WTC11 (cell line): ENCODE results near the gene GNAO1. TPM values are rescaled to one million over a fixed set of nuclear protein-coding genes. Genes with fewer than 3 reads are reported as not detected.

Experiments
- ATAC-seq: fragments of 200-7000 bp; cut with Tn5 transposase; 2 replicates; pipeline ENCODE4 v1.10.0; 2021; ENCODE audit warnings: mild to moderate bottlenecking, moderate library complexity
- CTCF ChIA-PET: fragments of 300-600 bp; sonication (Branson Sonifier 250); formaldehyde crosslinking; loops from one replicate; lab custom pipeline; 2021; ENCODE audit warnings: antibody characterized with exemption; lab: Charles Lee
- POLR2A ChIA-PET: fragments of 350-600 bp; sonication (Branson Sonifier 250); formaldehyde crosslinking; loops from one replicate; lab custom pipeline; 2021; ENCODE audit warnings: antibody characterized with exemption; lab: Charles Lee
- DNase-seq: peaks from one replicate; pipeline ENCODE4 v3.0.0; 2021; ENCODE audit warnings: low spot score
- H3K27ac Mint-ChIP-seq: 2 replicates; pipeline ENCODE4 v1.8.0; 2021; ENCODE audit warnings: mixed read lengths
- H3K27me3 Mint-ChIP-seq: 2 replicates; pipeline ENCODE4 v1.8.0; 2021; ENCODE audit warnings: low read depth, mild to moderate bottlenecking, moderate library complexity, mixed read lengths
- H3K36me3 Mint-ChIP-seq: 2 replicates; pipeline ENCODE4 v1.8.0; 2021; ENCODE audit warnings: mixed read lengths
- H3K4me1 Mint-ChIP-seq: 2 replicates; pipeline ENCODE4 v1.8.0; 2022; ENCODE audit warnings: mixed read lengths
- H3K4me3 Mint-ChIP-seq: 2 replicates; pipeline ENCODE4 v1.8.0; 2021; ENCODE audit warnings: mild to moderate bottlenecking, moderate library complexity, mixed read lengths
- H3K9me3 Mint-ChIP-seq: 2 replicates; pipeline ENCODE4 v1.8.0; 2021; ENCODE audit warnings: mixed read lengths
- AR ChIP-seq: fragments of 250-450 bp; sonication (Bioruptor Pico); IDR thresholded peaks from 2 replicates; pipeline ENCODE4 v1.9.0; 2021; ENCODE audit warnings: mild to moderate bottlenecking
- ATF6 ChIP-seq: sonication (generic); formaldehyde crosslinking; IDR thresholded peaks from 2 replicates; pipeline ENCODE4 v1.8.1; 2023; ENCODE audit warnings: mild to moderate bottlenecking, missing genetic modification reagents
- CREM ChIP-seq: sonication (generic); formaldehyde crosslinking; IDR thresholded peaks from 2 replicates; pipeline ENCODE4 v1.8.1; 2022; ENCODE audit warnings: mild to moderate bottlenecking, missing genetic modification reagents, moderate library complexity
- FOXK1 ChIP-seq: sonication (generic); formaldehyde crosslinking; IDR thresholded peaks from 2 replicates; pipeline ENCODE4 v1.8.0; 2022; ENCODE audit warnings: mild to moderate bottlenecking, moderate library complexity, missing genetic modification reagents
- FOXP4 ChIP-seq: sonication (generic); formaldehyde crosslinking; IDR thresholded peaks from 2 replicates; pipeline ENCODE4 v1.8.0; 2022; ENCODE audit warnings: mild to moderate bottlenecking, missing genetic modification reagents
- MAX ChIP-seq: sonication (generic); formaldehyde crosslinking; IDR thresholded peaks from 2 replicates; pipeline ENCODE4 v1.8.0; 2022; ENCODE audit warnings: mild to moderate bottlenecking, missing genetic modification reagents
- STAT6 ChIP-seq: sonication (generic); formaldehyde crosslinking; conservative IDR thresholded peaks from 2 replicates; pipeline ENCODE4 v1.8.1; 2023; ENCODE audit warnings: mild to moderate bottlenecking, low read depth, missing genetic modification reagents, moderate library complexity
- TEAD4 ChIP-seq: sonication (generic); formaldehyde crosslinking; IDR thresholded peaks from 2 replicates; pipeline ENCODE4 v1.8.0; 2022; ENCODE audit warnings: mild to moderate bottlenecking, missing genetic modification reagents
- ZBTB21 ChIP-seq: sonication (generic); formaldehyde crosslinking; IDR thresholded peaks from 2 replicates; pipeline ENCODE4 v1.8.1; 2023; ENCODE audit warnings: mild to moderate bottlenecking, missing genetic modification reagents, borderline replicate concordance
- ZMAT4 ChIP-seq: fragments of 250-450 bp; sonication (Bioruptor Pico); IDR thresholded peaks from 2 replicates; pipeline ENCODE4 v1.9.0; 2021; ENCODE audit warnings: mild to moderate bottlenecking
- ZNF138 ChIP-seq: sonication (generic); formaldehyde crosslinking; conservative IDR thresholded peaks from 2 replicates; pipeline ENCODE4 v1.8.1; 2022; ENCODE audit warnings: mild to moderate bottlenecking, moderate library complexity, missing genetic modification reagents
- ZNF396 ChIP-seq: fragments of 250-450 bp; sonication (Bioruptor Pico); IDR thresholded peaks from 2 replicates; pipeline ENCODE4 v1.8.0; 2021; ENCODE audit warnings: mild to moderate bottlenecking, moderate library complexity, borderline replicate concordance
- total RNA-seq: library from RNA; stranded (reverse); gene quantifications from 3 replicates; pipeline ENCODE4 v1.2.3, GENCODE V29; 2021

GNAO1 gene
- total RNA-seq, 1 experiment from 2014 or later: 30.6 TPM

GRCh38 chr16:56329887-56330286 is 138.6 kb downstream of the GNAO1 start (continued):
- TF ChIP-seq STAT6 (CRISPR knock-in tag) (no peak), ZMAT4 (no peak), MAX (no peak), ZNF138 (no peak), ZBTB21 (CRISPR knock-in tag) (no peak)
- TF ChIP-seq, all 79 proteins: peak for 0

- ATAC-seq: no peak
- peak overlapping the region; percentile 27; the same call in 1 of the 2 replicates for H3K27ac Mint-ChIP-seq
- POLR2A ChIA-PET: no interaction called here
Measured at GRCh38 chr16:56330476-56330875, 139.2 kb downstream of the GNAO1 start.

More at GRCh38 chr16:56330476-56330875, 139.2 kb downstream of the GNAO1 start:
- no peak for TF ChIP-seq ZNF396 (CRISPR knock-in tag)
- TF ChIP-seq FOXK1 (CRISPR knock-in tag): no peak
- TF ChIP-seq CREM (CRISPR knock-in tag): no peak
- no peak for TF ChIP-seq TEAD4 (CRISPR knock-in tag)
- no peak for TF ChIP-seq ATF6 (CRISPR knock-in tag)
- no peak for TF ChIP-seq FOXP4 (CRISPR knock-in tag)
- TF ChIP-seq AR (CRISPR knock-in tag): no peak
- Mint-ChIP-seq H3K27me3 (no peaks in the 10 kb centered on the region), H3K9me3 (no peaks in the 10 kb centered on the region), H3K4me3 (no peak overlapping the region), H3K4me1 (no peaks in the 10 kb centered on the region), H3K36me3 (no peaks in the 10 kb centered on the region)
- no peak for DNase-seq
- CTCF ChIA-PET: interaction anchor here (1.5 to 4.8 kb wide), 2 partner anchors 26 to 865 kb away, joined by 4 to 30 read pairs; no protein-coding TSS in a partner anchor
